Measurements from ENCODE around the gene ITGA11. TPM values are rescaled to one million over a fixed set of nuclear protein-coding genes. Genes with fewer than 3 reads are reported as not detected.
A peak's percentile ranks its signal among the peaks of the same experiment; 100 is the strongest.

ITGA11 gene
- total and polyA plus RNA-seq, 2 of the 13 experiments (the other 11 are each of a cell fraction or from before 2014, with no cell fraction given): not detected

DNA sequence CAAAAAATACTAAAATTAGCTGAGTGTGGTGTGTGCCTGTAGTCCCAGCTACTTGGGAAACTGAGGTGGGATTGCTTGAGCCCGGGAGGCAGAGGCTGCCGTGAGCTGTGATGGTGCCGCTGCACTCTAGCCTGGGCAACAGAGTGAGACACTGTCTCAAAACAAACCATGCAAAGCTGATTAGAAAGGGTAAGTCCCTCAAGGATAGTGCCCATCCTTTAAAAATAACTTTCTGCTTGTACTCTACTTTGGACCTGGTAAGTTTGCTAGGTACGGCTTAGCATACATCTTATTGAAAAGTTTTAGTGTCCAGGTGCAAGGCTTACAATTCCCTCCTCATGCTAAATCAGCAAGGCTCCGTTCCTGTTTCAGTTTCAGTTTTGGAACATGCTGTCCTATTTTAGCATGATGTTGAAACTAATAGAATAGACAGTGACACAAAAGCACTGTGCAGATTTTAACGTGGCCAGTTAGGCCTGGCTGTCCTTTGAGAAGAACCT, 133.0 kb downstream of the ITGA11 start (continued):
- TF ChIP-seq ZNF331 (CRISPR knock-in tag; IDR thresholded peaks at IDR 0.05) (no peak), ZNF256 (CRISPR knock-in tag; conservative IDR thresholded peaks at IDR 0.05) (no peak), ZEB1 (IDR thresholded peaks at IDR 0.05; ENCODE audit: insufficient replicate concordance, low read depth) (no peak), ASH2L (IDR thresholded peaks at IDR 0.05; ENCODE audit: insufficient read length, low read depth, low read length) (peak; percentile 23), FOXO1 (CRISPR knock-in tag; IDR thresholded peaks at IDR 0.05) (no peak), ZNF44 (CRISPR knock-in tag; IDR thresholded peaks at IDR 0.05) (no peak), MLLT10 (CRISPR knock-in tag; IDR thresholded peaks at IDR 0.05) (no peak), ZMYM3 (CRISPR knock-in tag; IDR thresholded peaks at IDR 0.05) (0 out of 2 replicates have a peak, but pooled peaks have one; percentile 29), HOXA9 (CRISPR knock-in tag; IDR thresholded peaks at IDR 0.05; ENCODE audit: borderline replicate concordance) (no peak), EZH2 (conservative IDR thresholded peaks at IDR 0.05; ENCODE audit: low read depth, low read length) (no peak)
- TF ChIP-seq, protein P1, sequence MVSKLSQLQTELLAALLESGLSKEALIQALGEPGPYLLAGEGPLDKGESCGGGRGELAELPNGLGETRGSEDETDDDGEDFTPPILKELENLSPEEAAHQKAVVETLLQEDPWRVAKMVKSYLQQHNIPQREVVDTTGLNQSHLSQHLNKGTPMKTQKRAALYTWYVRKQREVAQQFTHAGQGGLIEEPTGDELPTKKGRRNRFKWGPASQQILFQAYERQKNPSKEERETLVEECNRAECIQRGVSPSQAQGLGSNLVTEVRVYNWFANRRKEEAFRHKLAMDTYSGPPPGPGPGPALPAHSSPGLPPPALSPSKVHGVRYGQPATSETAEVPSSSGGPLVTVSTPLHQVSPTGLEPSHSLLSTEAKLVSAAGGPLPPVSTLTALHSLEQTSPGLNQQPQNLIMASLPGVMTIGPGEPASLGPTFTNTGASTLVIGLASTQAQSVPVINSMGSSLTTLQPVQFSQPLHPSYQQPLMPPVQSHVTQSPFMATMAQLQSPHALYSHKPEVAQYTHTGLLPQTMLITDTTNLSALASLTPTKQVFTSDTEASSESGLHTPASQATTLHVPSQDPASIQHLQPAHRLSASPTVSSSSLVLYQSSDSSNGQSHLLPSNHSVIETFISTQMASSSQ (IDR thresholded peaks at IDR 0.05; ENCODE audit: low read depth): no peak
- TF ChIP-seq, protein P1 (CRISPR knock-in tag; IDR thresholded peaks at IDR 0.05; ENCODE audit: borderline replicate concordance): no peak
- TF ChIP-seq, protein P2, sequence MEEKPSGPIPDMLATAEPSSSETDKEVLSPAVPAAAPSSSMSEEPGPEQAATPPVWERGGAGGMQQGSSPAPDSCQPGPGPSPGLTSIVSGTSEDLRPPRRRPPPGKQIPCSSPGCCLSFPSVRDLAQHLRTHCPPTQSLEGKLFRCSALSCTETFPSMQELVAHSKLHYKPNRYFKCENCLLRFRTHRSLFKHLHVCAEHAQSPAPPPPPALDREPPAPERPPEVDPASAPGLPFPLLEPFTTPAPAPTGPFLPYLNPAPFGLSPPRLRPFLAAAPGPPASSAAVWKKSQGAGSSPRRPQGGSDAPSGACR (CRISPR knock-in tag; IDR thresholded peaks at IDR 0.05): no peak
